Measurements from ENCODE around the gene FREY1.

FREY1 gene

GRCh38 chr11:45890886-45891550 is 16.1 kb downstream of the FREY1 start:
- DNase-seq: no peak

GRCh38 chr11:45889966-45890365 is 17.1 kb downstream of the FREY1 start:
- no peak for DNase-seq

DNA sequence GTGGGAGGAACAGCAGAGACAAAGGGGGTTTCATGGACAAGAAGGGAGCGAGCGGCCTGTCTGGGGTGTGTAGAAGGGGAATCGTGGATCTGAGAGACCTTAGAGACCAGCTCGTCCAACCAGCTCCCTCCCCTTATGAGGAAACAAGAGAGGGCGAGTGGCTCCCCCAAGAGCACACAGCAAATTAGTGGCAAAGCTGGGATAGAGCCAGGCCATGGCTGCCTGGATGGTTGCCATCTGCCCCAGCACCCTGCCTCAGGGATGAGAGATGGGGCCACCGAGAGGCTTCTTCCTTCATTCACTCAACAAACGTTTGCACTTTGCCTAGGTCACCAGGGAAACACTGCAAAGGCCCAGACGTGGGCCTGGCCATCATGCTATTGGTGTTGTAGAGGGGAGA is 17.5 kb downstream of the FREY1 start:
- DNase-seq: no peak

- DNase-seq: no peak
Observed at GRCh38 chr11:45887587-45887986, 19.5 kb downstream of the FREY1 start.

- DNase-seq: no peak
Observed at GRCh38 chr11:45886816-45887520, 20.1 kb downstream of the FREY1 start.

DNA sequence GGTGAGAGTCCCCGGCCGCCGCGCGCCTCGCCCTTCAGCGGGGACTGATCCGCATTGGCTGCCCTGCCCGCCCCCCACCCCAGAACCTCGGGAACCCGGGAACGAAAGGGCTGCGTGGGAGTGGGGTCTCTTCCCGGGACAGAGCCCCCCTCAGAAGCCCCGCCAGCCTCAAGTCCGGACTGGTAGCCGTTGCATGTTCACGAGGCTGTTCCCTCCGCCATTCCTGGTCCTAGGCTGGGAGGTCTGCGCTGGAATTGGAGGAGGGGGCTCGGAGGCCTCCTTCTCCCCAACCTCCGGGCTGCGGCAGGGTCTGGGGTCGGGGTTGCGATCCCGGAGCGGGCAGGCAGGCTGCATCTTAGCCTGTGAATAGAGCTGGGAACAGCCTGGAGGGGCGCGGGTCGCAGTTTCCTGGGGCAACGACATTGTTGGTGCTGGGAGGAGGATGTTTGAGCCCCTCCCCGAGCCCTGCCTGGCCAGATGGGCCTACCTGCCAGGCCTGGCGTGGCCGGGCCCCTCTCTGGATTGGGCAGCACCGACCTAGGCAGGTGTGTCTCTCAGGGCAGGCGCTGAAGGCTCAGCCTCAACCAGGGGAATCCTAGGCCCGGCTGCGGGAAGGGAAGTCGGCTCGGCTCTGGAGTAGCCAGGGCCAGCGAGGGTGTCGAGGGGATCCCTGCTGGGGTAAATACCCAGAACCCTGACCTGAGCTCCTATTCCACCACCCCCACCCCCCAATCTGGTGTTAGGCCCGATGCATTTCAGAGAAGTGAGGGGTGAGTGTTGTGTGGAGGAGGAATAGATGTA is 20.9 kb downstream of the FREY1 start:
- DNase-seq: no peak

DNA sequence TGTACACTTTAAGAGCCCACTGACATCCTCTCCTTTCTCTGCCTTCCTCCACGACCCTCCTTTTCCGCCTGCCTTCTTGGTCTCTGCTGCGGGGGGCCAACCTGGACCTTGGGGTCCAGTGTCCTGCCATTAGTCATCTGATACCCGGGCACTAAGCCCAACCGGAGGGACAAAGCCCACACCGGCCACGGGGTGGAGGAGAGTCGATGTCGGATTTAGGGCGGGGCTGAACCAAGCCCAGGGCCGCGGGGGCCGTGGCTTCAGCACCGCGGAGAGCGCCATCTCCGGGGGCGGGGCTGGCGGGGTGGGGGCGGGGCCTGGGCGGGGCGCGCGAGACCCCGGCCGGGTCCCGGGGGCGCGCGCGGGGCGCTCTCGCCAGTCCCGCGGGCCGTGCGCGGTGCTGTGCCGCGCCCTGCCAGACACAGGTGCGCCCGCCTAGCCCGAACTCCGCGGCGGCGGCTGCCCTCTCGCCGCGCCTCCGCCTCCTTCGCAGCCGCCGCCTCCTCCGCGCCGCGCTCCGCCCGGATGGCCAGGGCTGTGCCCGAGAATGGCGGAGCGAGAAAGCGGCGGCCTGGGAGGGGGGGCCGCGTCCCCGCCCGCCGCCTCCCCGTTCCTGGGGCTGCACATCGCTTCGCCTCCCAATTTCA is 21.7 kb downstream of the FREY1 start, which contains the start of gene MAPK8IP1:
TSS of gene MAPK8IP1 (plus strand) at position 378 of the 647 bp plus-strand sequence. CDS start at position 548, 170 bp downstream.
- no peak for DNase-seq

DNA sequence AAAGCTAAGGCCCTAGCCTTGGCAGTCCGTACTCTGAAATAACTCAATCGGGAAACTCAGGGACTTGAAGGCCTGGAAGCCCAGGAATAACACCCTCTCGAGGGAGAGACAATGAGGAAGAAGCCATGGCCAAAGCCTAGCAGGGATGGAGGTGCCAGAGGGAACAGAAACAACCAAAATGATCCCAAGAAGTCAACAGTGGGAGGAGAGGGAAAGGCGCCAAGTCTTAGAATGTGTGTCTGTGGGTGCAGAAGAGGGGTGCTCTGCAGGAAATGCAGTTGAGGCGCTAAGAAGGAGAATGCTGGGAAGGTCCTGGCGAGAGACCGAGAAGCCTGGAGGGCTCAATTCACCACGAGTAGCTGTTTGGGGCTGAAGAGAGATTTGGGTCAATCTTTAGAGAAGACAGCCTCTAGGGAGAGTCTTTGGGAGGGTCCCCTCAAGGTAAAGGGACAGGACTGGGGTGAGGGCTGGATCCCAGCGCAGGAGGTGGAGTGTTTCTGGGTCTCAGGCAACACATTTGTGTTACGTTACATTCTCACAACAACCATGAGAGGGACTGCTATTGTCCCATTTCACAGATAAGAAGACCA is 22.4 kb downstream of the FREY1 start:
- DNase-seq: no peak

GRCh38 chr11:45881708-45882368 is 25.2 kb downstream of the FREY1 start:
- DNase-seq: no peak

- peak; percentile 53 for DNase-seq
Observed at GRCh38 chr11:45880772-45881570, 26.1 kb downstream of the FREY1 start.

- DNase-seq: no peak
Observed at GRCh38 chr11:45879803-45880686, 27.0 kb downstream of the FREY1 start.

DNA sequence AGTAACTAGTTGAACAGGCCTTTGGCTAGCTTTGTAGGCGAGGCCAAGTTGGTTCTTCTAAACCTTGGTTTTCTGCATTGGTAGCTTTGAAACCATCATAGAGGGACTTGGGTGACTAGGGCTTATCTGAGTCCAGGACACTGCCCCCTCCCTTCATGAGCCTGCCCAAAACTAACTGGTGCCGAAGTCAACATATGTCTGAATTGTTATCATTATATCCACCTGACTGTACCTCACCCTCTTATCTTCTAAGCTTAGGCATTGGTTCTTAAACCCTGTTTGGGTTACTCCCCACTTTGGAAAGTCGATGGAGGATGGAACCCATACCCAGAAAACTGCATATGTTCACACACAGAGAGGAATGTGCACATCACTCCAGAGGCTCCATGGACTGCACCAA is 29.2 kb downstream of the FREY1 start:
- DNase-seq: no peak

DNA sequence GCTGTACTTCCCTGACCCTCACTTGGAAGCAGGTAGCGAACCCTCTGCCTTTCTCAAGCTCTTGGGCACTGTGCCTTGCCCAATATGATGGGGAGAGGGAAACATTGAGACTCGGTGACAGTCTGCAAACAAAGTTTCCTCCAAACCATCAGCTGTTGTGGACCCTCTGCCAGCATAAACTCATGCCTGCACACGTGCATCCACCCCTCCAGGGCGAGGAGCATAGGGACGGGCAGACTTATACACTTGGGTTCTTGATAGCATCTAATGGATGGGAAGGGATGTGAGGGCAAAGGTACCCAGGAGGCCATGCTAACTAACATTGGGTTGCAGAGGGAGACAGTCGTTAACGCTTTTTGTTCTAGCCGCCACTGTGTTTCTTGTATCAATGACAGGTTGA is 29.9 kb downstream of the FREY1 start:
- DNase-seq: no peak

- no peak for DNase-seq
Observed at GRCh38 chr11:45876401-45876800, 30.7 kb downstream of the FREY1 start.

- DNase-seq: no peak
Observed at GRCh38 chr11:45872651-45873356, 34.3 kb downstream of the FREY1 start.

- DNase-seq: no peak
Observed at GRCh38 chr11:45871638-45872037, 35.4 kb downstream of the FREY1 start.

- DNase-seq: no peak
Observed at GRCh38 chr11:45870706-45871105, 36.4 kb downstream of the FREY1 start.

DNA sequence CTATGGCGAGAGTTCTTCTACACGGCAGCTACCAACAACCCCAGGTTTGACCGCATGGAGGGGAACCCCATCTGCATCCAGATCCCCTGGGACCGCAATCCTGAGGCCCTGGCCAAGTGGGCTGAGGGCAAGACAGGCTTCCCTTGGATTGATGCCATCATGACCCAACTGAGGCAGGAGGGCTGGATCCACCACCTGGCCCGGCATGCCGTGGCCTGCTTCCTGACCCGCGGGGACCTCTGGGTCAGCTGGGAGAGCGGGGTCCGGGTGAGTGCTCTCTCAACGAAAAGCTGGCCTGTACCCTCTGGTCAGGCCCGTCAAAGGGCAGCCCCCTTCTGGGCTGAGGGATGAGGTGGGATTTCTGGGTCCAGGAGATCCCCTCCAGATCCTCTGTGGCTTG is 37.5 kb downstream of the FREY1 start:
- DNase-seq: no peak

GRCh38 chr11:45864041-45864440 is 43.0 kb downstream of the FREY1 start:
- no peak for DNase-seq

Measured in DMS 273 treated with DMSO at 0.1 percent for 48 hours (cell line).